ENCODE measurements around the gene KCNN2.

DNA sequence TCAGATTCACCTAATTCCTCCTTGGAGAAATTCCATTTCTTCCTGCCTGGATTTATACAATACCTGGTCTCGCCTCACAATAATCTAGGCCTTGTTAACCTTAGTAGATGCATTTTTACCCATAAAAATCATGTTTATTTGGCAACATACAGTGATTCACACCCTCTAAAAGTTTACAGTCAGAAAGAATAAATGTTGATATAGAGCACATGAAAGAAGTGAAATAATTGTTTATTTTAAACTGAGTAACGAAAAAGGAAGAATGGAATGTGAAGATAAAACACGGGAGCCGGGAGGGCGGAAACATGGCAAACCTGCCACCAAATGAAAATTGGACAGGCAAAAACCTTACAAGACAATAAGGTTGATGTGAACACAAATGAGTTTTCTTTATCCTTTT, 28.9 kb upstream of the KCNN2 start:
- TF ChIP-seq KLF16 (IDR thresholded peaks at IDR 0.05) (no peak), MAFK (IDR thresholded peaks at IDR 0.05; ENCODE audit: low read length) (no peak)

Data from K562 (cell line).